Endothelial cell of umbilical vein (primary cell): Measurements from ENCODE around the gene THAP10. TPM values are rescaled to one million over a fixed set of nuclear protein-coding genes. Genes with fewer than 3 reads are reported as not detected.

ENCODE experiments used
- BruUV-seq: library from RNA; stranded (reverse); fragments of 400-500 nt; replicated peaks from 2 replicates; lab custom pipeline; 2021; lab: Mats Ljungman, UMichigan
- CTCF ChIA-PET: fragments of 300-600, 350-600 bp; sonication (Branson Sonifier 250); formaldehyde crosslinking; loops from one replicate; lab custom pipeline; 2021; ENCODE audit warnings: antibody characterized with exemption, inconsistent platforms; lab: Charles Lee
- POLR2A ChIA-PET: fragments of 300-600, 350-600 bp; sonication (Branson Sonifier 250); formaldehyde crosslinking; loops from one replicate; lab custom pipeline; 2021; ENCODE audit warnings: antibody characterized with exemption, inconsistent platforms; lab: Charles Lee
- DNase-seq: peaks from one replicate; pipeline ENCODE4 v3.0.0-alpha.2; 2011; ENCODE audit warnings: low read depth, low spot score
- FAIRE-seq: peaks from 2 replicates; lab custom pipeline; 2011; peaks lifted over from hg19 to GRCh38; lab: Jason Lieb, UNC
- H2AFZ ChIP-seq: 2 replicates; pipeline ENCODE4 v1.6.0; 2012; ENCODE audit warnings: low read depth, low read length, control low read depth, inconsistent platforms
- H3K27ac ChIP-seq: 2 replicates; pipeline ENCODE4 v1.5.1; 2011; ENCODE audit warnings: low read depth, mild to moderate bottlenecking, control low read depth, low read length, moderate library complexity; ENCODE audit not compliant: insufficient read depth
- H3K27me3 ChIP-seq, 2 experiments: 2 replicates each; pipeline versions ENCODE4 v1.6.0 to v1.6.1; 2011; ENCODE audit warnings: low read length in 2 of 2, mixed read lengths in 1 of 2; ENCODE audit not compliant: control insufficient read depth in 2 of 2, insufficient read depth in 2 of 2
- H3K36me3 ChIP-seq, 2 experiments: 2 replicates in 1 of 2; 3 replicates in 1 of 2; pipeline ENCODE4 v1.5.1; 2011; ENCODE audit warnings: low read length in 2 of 2, mild to moderate bottlenecking in 1 of 2, moderate library complexity in 1 of 2; ENCODE audit not compliant: control insufficient read depth in 2 of 2, insufficient read depth in 2 of 2; ENCODE audit errors: extremely low read depth in 1 of 2
- H3K4me1 ChIP-seq: 3 replicates; pipeline ENCODE4 v1.5.1; 2011; ENCODE audit warnings: mild to moderate bottlenecking, low read length; ENCODE audit not compliant: control insufficient read depth, insufficient read depth; ENCODE audit errors: extremely low read depth
- H3K4me2 ChIP-seq: 2 replicates; pipeline ENCODE4 v1.6.1; 2011; ENCODE audit warnings: low read length, control low read depth, mixed read lengths; ENCODE audit not compliant: insufficient read depth
- H3K4me3 ChIP-seq, 3 experiments: fragments of 200-600 bp in 1 of 3; sonication (generic), shearing (Covaris generic) in 1 of 3; replicated peaks in 1 of 3; 2 replicates each; pipeline ENCODE4 v1.5.1; 2011 to 2016; ENCODE audit warnings: control low read depth in 3 of 3, low read length in 3 of 3, mild to moderate bottlenecking in 2 of 3, inconsistent platforms in 1 of 3, low read depth in 1 of 3, moderate library complexity in 1 of 3; ENCODE audit not compliant: insufficient read depth in 1 of 3
- H3K79me2 ChIP-seq: 2 replicates; pipeline ENCODE4 v1.6.0; 2012; ENCODE audit warnings: low read length, inconsistent platforms; ENCODE audit not compliant: control insufficient read depth, insufficient read depth
- H3K9ac ChIP-seq: replicated peaks from 2 replicates; pipeline ENCODE3; 2011; ENCODE audit warnings: low read length, control low read depth; ENCODE audit not compliant: insufficient read depth; ENCODE audit errors: extremely low read depth
- H3K9me1 ChIP-seq: replicated peaks from 3 replicates; pipeline ENCODE4 v1.6.0; 2011; ENCODE audit warnings: mild to moderate bottlenecking, low read length; ENCODE audit not compliant: control insufficient read depth, insufficient read depth; ENCODE audit errors: extremely low read depth
- H3K9me3 ChIP-seq: replicated peaks from 2 replicates; pipeline ENCODE4 v1.5.1; 2012; ENCODE audit warnings: low read length, inconsistent platforms; ENCODE audit not compliant: control insufficient read depth, insufficient read depth
- H4K20me1 ChIP-seq: replicated peaks from 2 replicates; pipeline ENCODE3; 2011; ENCODE audit warnings: mild to moderate bottlenecking, low read length; ENCODE audit not compliant: control insufficient read depth, insufficient read depth; ENCODE audit errors: extremely low read depth
- CTCF ChIP-seq, 2 donors: IDR thresholded peaks; 1 replicate in 1 of 2; 2 replicates in 1 of 2; pipeline ENCODE4 v1.5.1; 2011; ENCODE audit warnings: low read length in 2 of 2, mild to moderate bottlenecking in 2 of 2, moderate library complexity in 2 of 2, control low read depth in 1 of 2, inconsistent platforms in 1 of 2, low read depth in 1 of 2; ENCODE audit not compliant: insufficient read depth in 1 of 2; ENCODE audit errors: extremely low read depth in 1 of 2
- EZH2 ChIP-seq: IDR thresholded peaks from 2 replicates; pipeline ENCODE4 v1.6.1; 2012; ENCODE audit warnings: borderline replicate concordance, low read depth, mild to moderate bottlenecking, moderate library complexity, low read length, inconsistent platforms; ENCODE audit not compliant: severe bottlenecking
- FOS ChIP-seq: IDR thresholded peaks from 2 replicates; pipeline ENCODE4 v1.6.1; 2011; ENCODE audit warnings: mild to moderate bottlenecking, low read length, moderate library complexity, borderline replicate concordance; ENCODE audit not compliant: insufficient read depth
- GATA2 ChIP-seq: IDR thresholded peaks from 2 replicates; pipeline ENCODE4 v1.7.0; 2011; ENCODE audit warnings: low read depth, mild to moderate bottlenecking, moderate library complexity, mixed read lengths, low read length; ENCODE audit not compliant: insufficient read length, insufficient read depth
- JUN ChIP-seq: IDR thresholded peaks from 2 replicates; pipeline ENCODE4 v1.6.1; 2011; ENCODE audit warnings: borderline replicate concordance, low read depth; ENCODE audit not compliant: insufficient read length, insufficient read depth
- MAX ChIP-seq: IDR thresholded peaks from 2 replicates; pipeline ENCODE4 v1.6.1; 2011; ENCODE audit not compliant: insufficient read depth, insufficient read length
- MYC ChIP-seq: IDR thresholded peaks from one replicate; pipeline ENCODE4 v1.6.1; 2011; ENCODE audit warnings: mild to moderate bottlenecking, low read depth, low read length
- POLR2A ChIP-seq: IDR thresholded peaks from 2 replicates; pipeline ENCODE4 v1.6.1; 2012; ENCODE audit warnings: low read depth, mild to moderate bottlenecking, control low read depth, low read length
- POLR2AphosphoS5 ChIP-seq: IDR thresholded peaks from 2 replicates; pipeline ENCODE4 v1.6.1; 2012; ENCODE audit warnings: low read depth, mild to moderate bottlenecking, control low read depth, low read length, moderate library complexity; ENCODE audit not compliant: insufficient read depth
- dilution Hi-C: fragments of 300-500 bp; cut with MboI; formaldehyde crosslinking; loops from one replicate; pipeline ENCODE4 v1.15.0; 2019; ENCODE audit warnings: low sequenced_read_pairs; ENCODE audit not compliant: extremely low pct_ligation_motif_present
- intact Hi-C: fragments of 100-400 bp; cut with micrococcal nuclease; formaldehyde crosslinking; loops from one replicate; pipeline ENCODE4 v1.10.0; 2022
- polyA plus RNA-seq, 4 experiments: library from polyadenylated mRNA; depleted of rRNA in 3 of 4; stranded (reverse) in 3 of 4; unstranded in 1 of 4; fragments of >200 nt; gene quantifications; 2 replicates each; pipeline versions ENCODE4 v1.2.1 to v1.2.3, GENCODE V29; 2011 to 2012; ENCODE audit warnings: missing spikeins in 1 of 4
- total RNA-seq: library from RNA; stranded (reverse); gene quantifications from 2 replicates; pipeline ENCODE4 v1.2.3, GENCODE V29; 2021

Gene THAP10
- total and polyA plus RNA-seq, 2 donors (not counting 3 experiments of a cell fraction or from before 2014, with no cell fraction given): 1.7 to 4.0 TPM

- Histone ChIP-seq H3K27me3 (no peaks in the 10 kb centered on the region), H3K4me3 (no peak overlapping the region), H2AFZ (no peak overlapping the region), H3K4me1 (peaks cover 14% of the 10 kb centered on the region), H3K36me3 (peaks cover 0 to 18% of the 10 kb centered on the region in 2 experiments), H3K9ac (no peak overlapping the region), H4K20me1 (no peaks in the 10 kb centered on the region), H3K9me1 (no peaks in the 10 kb centered on the region), H3K9me3 (no peaks in the 10 kb centered on the region), H3K79me2 (no peaks in the 10 kb centered on the region), H3K27ac (no peak overlapping the region), H3K4me2 (no peak overlapping the region)
- ChIA-PET POLR2A (no interaction called here), CTCF (interaction anchor here (0.9 to 3.6 kb wide), 5 partner anchors 10 to 39 kb away, joined by 3 to 30 read pairs (median 4); no protein-coding TSS in a partner anchor)
- dilution Hi-C loops: no loop called here
- FAIRE-seq (no peak), DNase-seq (no peak)
- intact Hi-C loops: no loop called here
- BruUV-seq: no TSS peak
- TF ChIP-seq POLR2A: no peak
- TF ChIP-seq MAX: no peak
Observed at GRCh38 chr15:70835841-70836240, 56.4 kb downstream of the THAP10 start.

- Histone ChIP-seq H3K9ac (no peak overlapping the region), H3K9me3 (no peaks in the 10 kb centered on the region), H3K4me2 (no peak overlapping the region), H3K36me3 (peaks cover 0 to 18% of the 10 kb centered on the region in 2 experiments), H3K27me3 (no peaks in the 10 kb centered on the region), H3K4me1 (peaks cover 14% of the 10 kb centered on the region), H3K27ac (no peak overlapping the region), H3K9me1 (no peaks in the 10 kb centered on the region), H2AFZ (no peak overlapping the region), H4K20me1 (no peaks in the 10 kb centered on the region), H3K4me3 (no peak overlapping the region), H3K79me2 (no peaks in the 10 kb centered on the region)
- BruUV-seq: no TSS peak
- FAIRE-seq (no peak), DNase-seq (no peak)
- CTCF ChIA-PET: interaction anchor here (0.9 to 3.6 kb wide), 5 partner anchors 10 to 39 kb away, joined by 3 to 30 read pairs (median 4); no protein-coding TSS in a partner anchor
- POLR2A ChIA-PET: no interaction called here
- TF ChIP-seq JUN (no peak), FOS (no peak), POLR2A (no peak), MYC (no peak), MAX (no peak), EZH2 (no peak), POLR2AphosphoS5 (no peak), CTCF (IDR thresholded peaks at IDR 0.05; ENCODE audit: extremely low read depth in 1 of 2, insufficient read depth in 1 of 2, low read depth in 1 of 2, low read length in 2 of 2) (no peak), GATA2 (no peak)
- dilution Hi-C loops (no loop called here), intact Hi-C loops (no loop called here)
Observed at GRCh38 chr15:70835415-70835814, 56.8 kb downstream of the THAP10 start.
